Measurements from ENCODE around the gene POTEB.
"Not testable (repeated sequence)": the region's sequence is repeated elsewhere in the genome, so short reads cannot be mapped to it uniquely, and the experiment has no call there.

DNA sequence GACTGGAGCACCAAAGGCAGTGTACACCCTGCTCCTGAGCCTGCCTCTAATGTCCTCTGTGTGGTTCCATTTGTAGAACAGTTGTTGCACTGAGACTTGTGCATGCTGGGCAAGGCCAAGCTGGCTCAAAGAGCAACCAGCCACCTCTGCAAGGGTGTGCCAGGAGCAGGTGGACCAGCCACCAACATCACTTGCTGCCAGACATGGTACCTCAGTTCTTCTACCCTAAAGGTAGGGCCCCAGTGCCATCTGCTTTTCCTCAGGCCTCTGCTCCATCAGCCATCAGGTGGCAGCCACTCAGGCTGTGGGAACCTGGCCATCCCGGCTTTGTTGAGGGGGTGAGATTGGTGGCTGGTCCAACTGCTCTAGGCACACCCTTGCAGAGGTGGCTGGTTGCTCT is 38.7 kb downstream of the POTEB start:
- TF ChIP-seq NFYB (IDR thresholded peaks at IDR 0.05; ENCODE audit: extremely low read depth, insufficient read length); ZC3H8 (IDR thresholded peaks at IDR 0.05); ZNF740 (CRISPR knock-in tag; IDR thresholded peaks at IDR 0.05); ZNF740 (tag; IDR thresholded peaks at IDR 0.05); CAMTA2 (CRISPR knock-in tag; conservative IDR thresholded peaks at IDR 0.05); FOXM1 (IDR thresholded peaks at IDR 0.05; ENCODE audit: low read depth); FOXM1 (CRISPR knock-in tag; IDR thresholded peaks at IDR 0.05; ENCODE audit: low read depth): not testable (repeated sequence)
- TF ChIP-seq, protein P1, sequence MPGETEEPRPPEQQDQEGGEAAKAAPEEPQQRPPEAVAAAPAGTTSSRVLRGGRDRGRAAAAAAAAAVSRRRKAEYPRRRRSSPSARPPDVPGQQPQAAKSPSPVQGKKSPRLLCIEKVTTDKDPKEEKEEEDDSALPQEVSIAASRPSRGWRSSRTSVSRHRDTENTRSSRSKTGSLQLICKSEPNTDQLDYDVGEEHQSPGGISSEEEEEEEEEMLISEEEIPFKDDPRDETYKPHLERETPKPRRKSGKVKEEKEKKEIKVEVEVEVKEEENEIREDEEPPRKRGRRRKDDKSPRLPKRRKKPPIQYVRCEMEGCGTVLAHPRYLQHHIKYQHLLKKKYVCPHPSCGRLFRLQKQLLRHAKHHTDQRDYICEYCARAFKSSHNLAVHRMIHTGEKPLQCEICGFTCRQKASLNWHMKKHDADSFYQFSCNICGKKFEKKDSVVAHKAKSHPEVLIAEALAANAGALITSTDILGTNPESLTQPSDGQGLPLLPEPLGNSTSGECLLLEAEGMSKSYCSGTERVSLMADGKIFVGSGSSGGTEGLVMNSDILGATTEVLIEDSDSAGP (CRISPR knock-in tag; IDR thresholded peaks at IDR 0.05) = not testable (repeated sequence)
- TF ChIP-seq, protein P2, sequence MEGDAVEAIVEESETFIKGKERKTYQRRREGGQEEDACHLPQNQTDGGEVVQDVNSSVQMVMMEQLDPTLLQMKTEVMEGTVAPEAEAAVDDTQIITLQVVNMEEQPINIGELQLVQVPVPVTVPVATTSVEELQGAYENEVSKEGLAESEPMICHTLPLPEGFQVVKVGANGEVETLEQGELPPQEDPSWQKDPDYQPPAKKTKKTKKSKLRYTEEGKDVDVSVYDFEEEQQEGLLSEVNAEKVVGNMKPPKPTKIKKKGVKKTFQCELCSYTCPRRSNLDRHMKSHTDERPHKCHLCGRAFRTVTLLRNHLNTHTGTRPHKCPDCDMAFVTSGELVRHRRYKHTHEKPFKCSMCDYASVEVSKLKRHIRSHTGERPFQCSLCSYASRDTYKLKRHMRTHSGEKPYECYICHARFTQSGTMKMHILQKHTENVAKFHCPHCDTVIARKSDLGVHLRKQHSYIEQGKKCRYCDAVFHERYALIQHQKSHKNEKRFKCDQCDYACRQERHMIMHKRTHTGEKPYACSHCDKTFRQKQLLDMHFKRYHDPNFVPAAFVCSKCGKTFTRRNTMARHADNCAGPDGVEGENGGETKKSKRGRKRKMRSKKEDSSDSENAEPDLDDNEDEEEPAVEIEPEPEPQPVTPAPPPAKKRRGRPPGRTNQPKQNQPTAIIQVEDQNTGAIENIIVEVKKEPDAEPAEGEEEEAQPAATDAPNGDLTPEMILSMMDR (IDR thresholded peaks at IDR 0.05 in 2 of 3, conservative IDR thresholded peaks at IDR 0.05 in 1 of 3; ENCODE audit: insufficient read depth in 2 of 3, low read depth in 1 of 3, low read length in 3 of 3) = not testable (repeated sequence)
